ENCODE data around the gene OTOS.

The OTOS gene

DNA sequence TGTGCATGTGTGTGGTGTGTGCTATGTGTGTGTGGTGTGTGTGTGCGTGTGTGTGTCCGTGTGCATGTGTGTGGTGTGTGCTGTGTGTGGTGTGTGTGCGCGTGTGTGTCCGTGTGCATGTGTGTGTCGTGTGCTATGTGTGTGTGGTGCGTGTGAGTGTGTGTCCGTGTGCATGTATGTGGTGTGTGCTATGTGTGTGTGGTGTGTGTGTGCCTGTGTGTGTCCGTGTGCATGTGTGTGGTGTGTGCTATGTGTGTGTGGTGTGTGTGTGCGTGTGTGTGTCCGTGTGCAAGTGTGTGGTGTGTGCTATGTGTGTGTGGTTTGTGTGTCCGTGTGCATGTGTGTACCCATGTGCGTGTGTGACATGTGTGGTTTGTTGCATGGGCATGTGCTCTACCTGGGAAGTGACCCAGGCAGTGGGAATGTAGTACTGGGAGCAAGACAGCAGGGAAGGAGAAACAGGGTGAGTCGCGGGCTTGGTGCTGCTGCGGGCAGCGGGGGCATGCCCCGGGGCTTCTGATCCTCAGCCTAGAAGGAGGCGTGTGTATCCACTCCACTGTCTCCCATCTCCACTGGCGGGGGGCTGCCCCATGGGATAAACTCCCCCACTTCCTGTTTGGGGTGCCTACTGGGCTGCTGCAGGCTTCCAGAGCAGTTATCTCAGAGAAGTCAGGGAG is 7.6 kb upstream of the OTOS start:
- TF ChIP-seq ZFP30 (CRISPR knock-in tag; IDR thresholded peaks at IDR 0.05): no peak
- TF ChIP-seq ESRRG (CRISPR knock-in tag; IDR thresholded peaks at IDR 0.05): no peak
- TF ChIP-seq, protein P1, sequence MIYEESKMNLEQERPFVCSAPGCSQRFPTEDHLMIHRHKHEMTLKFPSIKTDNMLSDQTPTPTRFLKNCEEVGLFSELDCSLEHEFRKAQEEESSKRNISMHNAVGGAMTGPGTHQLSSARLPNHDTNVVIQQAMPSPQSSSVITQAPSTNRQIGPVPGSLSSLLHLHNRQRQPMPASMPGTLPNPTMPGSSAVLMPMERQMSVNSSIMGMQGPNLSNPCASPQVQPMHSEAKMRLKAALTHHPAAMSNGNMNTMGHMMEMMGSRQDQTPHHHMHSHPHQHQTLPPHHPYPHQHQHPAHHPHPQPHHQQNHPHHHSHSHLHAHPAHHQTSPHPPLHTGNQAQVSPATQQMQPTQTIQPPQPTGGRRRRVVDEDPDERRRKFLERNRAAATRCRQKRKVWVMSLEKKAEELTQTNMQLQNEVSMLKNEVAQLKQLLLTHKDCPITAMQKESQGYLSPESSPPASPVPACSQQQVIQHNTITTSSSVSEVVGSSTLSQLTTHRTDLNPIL (CRISPR knock-in tag; IDR thresholded peaks at IDR 0.05; ENCODE audit: low read depth): no peak
- TF ChIP-seq TOX (CRISPR knock-in tag; IDR thresholded peaks at IDR 0.05; ENCODE audit: borderline replicate concordance): no peak
- no peak for ATAC-seq

DNA sequence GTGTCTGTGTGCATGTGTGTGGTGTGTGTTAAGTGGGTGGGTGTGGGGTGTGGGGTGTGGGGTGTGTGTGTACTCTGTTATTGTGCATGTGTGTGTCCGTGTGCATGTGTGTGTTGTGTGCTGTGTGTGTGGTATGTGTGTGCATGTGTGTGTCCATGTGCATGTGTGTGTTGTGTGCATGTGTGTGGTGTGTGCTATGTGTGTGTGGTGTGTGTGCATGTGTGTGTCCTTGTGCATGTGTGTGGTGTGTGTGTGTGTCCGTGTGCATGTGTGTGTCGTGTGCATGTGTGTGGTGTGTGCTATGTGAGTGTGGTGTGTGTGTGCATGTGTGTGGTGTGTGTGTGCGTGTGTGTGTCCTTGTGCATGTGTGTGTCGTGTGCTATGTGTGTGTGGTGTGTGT is 6.9 kb upstream of the OTOS start:
- no peak for ATAC-seq
- TF ChIP-seq CSDC2 (CRISPR knock-in tag; IDR thresholded peaks at IDR 0.05) (no peak), BACH2 (CRISPR knock-in tag; IDR thresholded peaks at IDR 0.05; ENCODE audit: borderline replicate concordance) (no peak), ZNF8 (CRISPR knock-in tag; IDR thresholded peaks at IDR 0.05) (no peak)
- TF ChIP-seq, protein P2, sequence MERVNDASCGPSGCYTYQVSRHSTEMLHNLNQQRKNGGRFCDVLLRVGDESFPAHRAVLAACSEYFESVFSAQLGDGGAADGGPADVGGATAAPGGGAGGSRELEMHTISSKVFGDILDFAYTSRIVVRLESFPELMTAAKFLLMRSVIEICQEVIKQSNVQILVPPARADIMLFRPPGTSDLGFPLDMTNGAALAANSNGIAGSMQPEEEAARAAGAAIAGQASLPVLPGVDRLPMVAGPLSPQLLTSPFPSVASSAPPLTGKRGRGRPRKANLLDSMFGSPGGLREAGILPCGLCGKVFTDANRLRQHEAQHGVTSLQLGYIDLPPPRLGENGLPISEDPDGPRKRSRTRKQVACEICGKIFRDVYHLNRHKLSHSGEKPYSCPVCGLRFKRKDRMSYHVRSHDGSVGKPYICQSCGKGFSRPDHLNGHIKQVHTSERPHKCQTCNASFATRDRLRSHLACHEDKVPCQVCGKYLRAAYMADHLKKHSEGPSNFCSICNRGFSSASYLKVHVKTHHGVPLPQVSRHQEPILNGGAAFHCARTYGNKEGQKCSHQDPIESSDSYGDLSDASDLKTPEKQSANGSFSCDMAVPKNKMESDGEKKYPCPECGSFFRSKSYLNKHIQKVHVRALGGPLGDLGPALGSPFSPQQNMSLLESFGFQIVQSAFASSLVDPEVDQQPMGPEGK (CRISPR knock-in tag; IDR thresholded peaks at IDR 0.05; ENCODE audit: borderline replicate concordance): no peak

DNA sequence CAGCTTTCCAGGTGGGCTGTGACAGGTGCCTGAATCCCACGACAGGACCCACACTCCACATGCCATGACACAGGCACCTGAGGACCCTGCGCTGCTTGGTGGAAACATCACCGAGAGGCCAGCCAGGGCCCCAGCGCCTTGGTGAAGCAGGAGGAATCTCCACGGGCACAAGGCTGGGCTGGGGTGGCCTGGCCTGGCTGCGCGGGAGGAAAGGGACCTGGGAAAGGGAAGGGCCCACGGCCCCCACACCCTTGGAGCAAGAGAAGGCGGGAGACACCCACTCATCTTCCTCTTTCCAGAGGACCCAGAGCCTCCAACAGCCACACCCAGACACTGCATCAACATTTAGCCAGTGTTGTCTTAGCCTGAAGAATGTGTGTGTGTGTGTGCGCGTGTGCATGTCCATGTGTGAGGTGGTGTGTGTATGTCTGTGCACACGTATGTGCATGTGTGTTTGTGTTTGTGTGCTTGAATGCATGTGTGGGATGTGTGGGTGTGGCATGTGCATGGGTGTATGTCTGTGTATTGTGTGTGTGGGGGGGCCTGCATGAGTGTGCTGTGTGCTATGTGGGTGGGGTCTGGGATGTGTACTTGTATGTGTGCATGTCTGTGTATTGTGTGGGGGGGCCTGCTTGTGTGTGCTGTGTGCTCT is 6.3 kb upstream of the OTOS start:
- ATAC-seq: no peak
- TF ChIP-seq SNAI2 (CRISPR knock-in tag; IDR thresholded peaks at IDR 0.05) (no peak), ESRRG (CRISPR knock-in tag; IDR thresholded peaks at IDR 0.05) (no peak), ZFP30 (CRISPR knock-in tag; IDR thresholded peaks at IDR 0.05) (no peak), ARNTL (CRISPR knock-in tag; IDR thresholded peaks at IDR 0.05; ENCODE audit: borderline replicate concordance, low read depth) (no peak), ZNF8 (CRISPR knock-in tag; IDR thresholded peaks at IDR 0.05) (no peak), ZNF565 (CRISPR knock-in tag; conservative IDR thresholded peaks at IDR 0.05; ENCODE audit: low read depth) (no peak), ZFP3 (CRISPR knock-in tag; IDR thresholded peaks at IDR 0.05) (no peak), CSDC2 (CRISPR knock-in tag; IDR thresholded peaks at IDR 0.05) (no peak), ZC3H10 (CRISPR knock-in tag; IDR thresholded peaks at IDR 0.05) (no peak)
- TF ChIP-seq, protein P2 (CRISPR knock-in tag; IDR thresholded peaks at IDR 0.05; ENCODE audit: borderline replicate concordance): no peak

DNA sequence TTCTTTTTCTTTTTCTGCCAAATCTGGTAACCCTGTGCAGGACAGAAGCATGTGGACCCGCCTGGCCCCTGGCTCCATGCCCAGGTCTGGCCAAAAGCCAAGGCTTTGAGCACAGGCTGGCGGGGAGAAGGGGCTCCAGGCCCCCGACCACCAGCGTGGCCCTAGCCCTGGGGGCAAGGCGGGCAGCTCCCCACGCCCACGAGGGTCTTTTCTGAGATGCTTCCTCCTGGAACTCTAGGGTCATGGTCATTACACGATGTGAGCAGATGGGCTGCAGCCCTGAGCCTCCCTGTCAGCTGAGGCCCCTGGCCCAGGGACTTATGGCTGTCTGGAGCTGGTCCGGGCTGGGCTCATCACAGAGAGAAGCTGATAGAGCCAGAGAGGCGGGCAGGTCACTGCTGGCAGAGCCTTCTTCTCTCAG is 5.7 kb upstream of the OTOS start:
- TF ChIP-seq ZFP30 (CRISPR knock-in tag; IDR thresholded peaks at IDR 0.05) (no peak), PPARA (CRISPR knock-in tag; IDR thresholded peaks at IDR 0.05; ENCODE audit: borderline replicate concordance) (no peak), ZNF8 (CRISPR knock-in tag; IDR thresholded peaks at IDR 0.05) (no peak), CSDC2 (CRISPR knock-in tag; IDR thresholded peaks at IDR 0.05) (no peak), ARNTL (CRISPR knock-in tag; IDR thresholded peaks at IDR 0.05; ENCODE audit: borderline replicate concordance, low read depth) (no peak), ZNF70 (CRISPR knock-in tag; IDR thresholded peaks at IDR 0.05) (no peak), ISL1 (CRISPR knock-in tag; IDR thresholded peaks at IDR 0.05) (no peak), ESRRG (CRISPR knock-in tag; IDR thresholded peaks at IDR 0.05) (no peak), BACH2 (CRISPR knock-in tag; IDR thresholded peaks at IDR 0.05; ENCODE audit: borderline replicate concordance) (no peak), RARB (CRISPR knock-in tag; IDR thresholded peaks at IDR 0.05) (no peak)
- TF ChIP-seq, protein P3, sequence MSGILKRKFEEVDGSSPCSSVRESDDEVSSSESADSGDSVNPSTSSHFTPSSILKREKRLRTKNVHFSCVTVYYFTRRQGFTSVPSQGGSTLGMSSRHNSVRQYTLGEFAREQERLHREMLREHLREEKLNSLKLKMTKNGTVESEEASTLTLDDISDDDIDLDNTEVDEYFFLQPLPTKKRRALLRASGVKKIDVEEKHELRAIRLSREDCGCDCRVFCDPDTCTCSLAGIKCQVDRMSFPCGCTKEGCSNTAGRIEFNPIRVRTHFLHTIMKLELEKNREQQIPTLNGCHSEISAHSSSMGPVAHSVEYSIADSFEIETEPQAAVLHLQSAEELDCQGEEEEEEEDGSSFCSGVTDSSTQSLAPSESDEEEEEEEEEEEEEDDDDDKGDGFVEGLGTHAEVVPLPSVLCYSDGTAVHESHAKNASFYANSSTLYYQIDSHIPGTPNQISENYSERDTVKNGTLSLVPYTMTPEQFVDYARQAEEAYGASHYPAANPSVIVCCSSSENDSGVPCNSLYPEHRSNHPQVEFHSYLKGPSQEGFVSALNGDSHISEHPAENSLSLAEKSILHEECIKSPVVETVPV (CRISPR knock-in tag; IDR thresholded peaks at IDR 0.05): no peak
- TF ChIP-seq, protein P4, sequence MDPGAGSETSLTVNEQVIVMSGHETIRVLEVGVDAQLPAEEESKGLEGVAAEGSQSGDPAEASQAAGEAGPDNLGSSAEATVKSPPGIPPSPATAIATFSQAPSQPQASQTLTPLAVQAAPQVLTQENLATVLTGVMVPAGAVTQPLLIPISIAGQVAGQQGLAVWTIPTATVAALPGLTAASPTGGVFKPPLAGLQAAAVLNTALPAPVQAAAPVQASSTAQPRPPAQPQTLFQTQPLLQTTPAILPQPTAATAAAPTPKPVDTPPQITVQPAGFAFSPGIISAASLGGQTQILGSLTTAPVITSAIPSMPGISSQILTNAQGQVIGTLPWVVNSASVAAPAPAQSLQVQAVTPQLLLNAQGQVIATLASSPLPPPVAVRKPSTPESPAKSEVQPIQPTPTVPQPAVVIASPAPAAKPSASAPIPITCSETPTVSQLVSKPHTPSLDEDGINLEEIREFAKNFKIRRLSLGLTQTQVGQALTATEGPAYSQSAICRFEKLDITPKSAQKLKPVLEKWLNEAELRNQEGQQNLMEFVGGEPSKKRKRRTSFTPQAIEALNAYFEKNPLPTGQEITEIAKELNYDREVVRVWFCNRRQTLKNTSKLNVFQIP (CRISPR knock-in tag; IDR thresholded peaks at IDR 0.05; ENCODE audit: borderline replicate concordance, low read depth): no peak
- ATAC-seq: no peak

All from SK-N-SH treated with all-trans-retinoic acid at 6 μM for 48 hours (cell line).